ENCODE results near the gene SMG6. TPM values are rescaled to one million over a fixed set of nuclear protein-coding genes. Genes with fewer than 3 reads are reported as not detected.
A peak's percentile ranks its signal among the peaks of the same experiment; 100 is the strongest.

The SMG6 gene
- total RNA-seq (2022) = 33.8 and 35.3 TPM in 2 replicates
- percentile 73 among the genes with signal in this experiment for Bru-seq, nascent RNA
- percentile 73 among the genes with signal in this experiment for BruChase-seq, experiment 1, labeled RNA remaining after a 2-hour chase
- BruChase-seq, experiment 2, labeled RNA remaining after a 6-hour chase = percentile 77 among the genes with signal in this experiment
- long read RNA-seq, full-length matches to known transcripts = 18 of 25 reads
- long read RNA-seq, partial matches to known transcripts = 6 of 25 reads
- long read RNA-seq, other reads (novel, unspliced or antisense) = 1 of 25 reads

DNA sequence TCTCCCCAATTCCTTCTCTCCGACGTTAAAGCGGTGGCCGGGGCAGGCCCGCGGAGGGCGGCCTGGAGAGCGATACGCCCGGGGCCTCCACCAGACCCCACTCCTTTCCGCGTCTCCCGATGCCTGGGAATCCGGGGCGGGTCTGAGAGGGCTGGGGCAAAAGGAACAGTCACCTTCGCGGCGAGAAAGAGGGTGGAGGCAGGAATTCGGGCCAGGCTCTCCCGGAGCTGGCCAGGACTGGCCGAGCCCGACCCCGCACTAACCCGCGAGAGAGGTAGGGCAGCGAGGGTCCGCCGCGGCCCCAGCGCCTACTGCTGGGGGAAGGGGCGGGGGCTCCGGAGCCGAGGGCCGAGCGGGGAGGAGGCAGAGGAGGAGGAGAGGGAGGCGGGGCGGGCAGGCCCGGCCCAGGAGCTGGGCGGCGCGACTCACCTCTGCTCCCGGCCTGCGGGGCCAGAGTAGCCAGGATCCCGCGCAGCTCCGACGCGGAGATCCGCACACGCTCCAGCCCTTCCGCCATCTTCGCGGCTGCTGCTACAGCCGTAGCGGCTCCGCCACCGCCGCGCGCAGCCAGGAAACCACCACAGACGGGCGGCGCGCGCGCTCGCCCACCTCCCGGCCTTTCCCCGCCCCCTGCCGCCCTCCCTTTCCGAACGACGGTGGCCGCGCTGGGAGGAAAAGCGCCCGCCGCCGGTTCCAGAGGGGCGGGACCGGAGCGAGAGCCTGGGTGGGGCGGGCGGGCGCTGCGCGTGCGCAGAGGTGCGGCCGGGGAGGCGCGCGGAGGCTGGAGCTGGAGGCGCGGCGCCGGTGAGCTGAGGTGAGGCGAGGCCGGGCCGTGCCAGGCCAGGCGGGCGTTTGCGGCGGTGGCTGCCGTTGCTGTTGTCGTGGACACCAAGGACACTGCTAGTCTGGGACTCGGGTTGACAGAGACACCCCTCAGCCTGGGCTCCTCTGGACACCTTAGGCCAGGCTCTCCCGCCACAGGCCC, at the start of gene SMG6, which contains the start of gene SRR:
Gene SMG6 (minus strand): TSS at position 582 of the 985 bp plus-strand sequence. CDS start 65 bp downstream, at position 517.
Gene SRR (plus strand): TSS at position 747 of the 985 bp plus-strand sequence. CDS start 11,611 bp downstream, outside the sequence.
- H3K4me3 ChIP-seq (ENCODE audit: low read depth, low read length) = peak within 1 kb of the TSS; percentile 73
- H3K36me3 ChIP-seq (ENCODE audit: control insufficient read depth, insufficient read depth, low read length) = no peaks in the 10 kb centered on the region; the same call in 1 of the 2 replicates
- POLR2A ChIA-PET = interaction anchor here (0.6 to 1.9 kb wide), 17 partner anchors 13 to 587 kb away, joined by 3 to 28 read pairs (median 4); partner anchors contain the start of gene TSR1
- Mint-ChIP-seq H3K4me1 (ENCODE audit: low read depth, unreplicated experiment) (peaks cover 13% of the 10 kb centered on the region), H3K9me3 (ENCODE audit: unreplicated experiment) (no peaks in the 10 kb centered on the region), H3K27me3 (ENCODE audit: insufficient read depth, unreplicated experiment) (no peaks in the 10 kb centered on the region), H3K27ac (ENCODE audit: unreplicated experiment) (peak within 1 kb of the TSS; percentile 72), H3K4me3 (ENCODE audit: unreplicated experiment) (peak within 1 kb of the TSS; percentile 80), H3K36me3 (ENCODE audit: insufficient read depth, unreplicated experiment) (peaks cover 27% of the 10 kb centered on the region)
- intact Hi-C loops (cut with micrococcal nuclease; ENCODE audit: unreplicated experiment) = loop anchor here (1.0 kb wide), 1 partner anchor 33 kb away; the partner anchor contains the start of gene TSR1
- H3K9me3 ChIP-seq = no peaks in the 10 kb centered on the region
- H3K4me1 ChIP-seq = no peaks in the 10 kb centered on the region
- no peaks in the 10 kb centered on the region for H3K27me3 ChIP-seq (replicated peaks; ENCODE audit: control insufficient read depth, insufficient read depth, low read length)
- CTCF ChIA-PET = interaction anchor here (0.7 to 1.8 kb wide), 9 partner anchors 33 to 549 kb away, joined by 3 to 15 read pairs (median 4); partner anchors contain the start of gene TSR1
- peak; percentile 90 to 92 for DNase-seq
- TF ChIP-seq, protein P1, sequence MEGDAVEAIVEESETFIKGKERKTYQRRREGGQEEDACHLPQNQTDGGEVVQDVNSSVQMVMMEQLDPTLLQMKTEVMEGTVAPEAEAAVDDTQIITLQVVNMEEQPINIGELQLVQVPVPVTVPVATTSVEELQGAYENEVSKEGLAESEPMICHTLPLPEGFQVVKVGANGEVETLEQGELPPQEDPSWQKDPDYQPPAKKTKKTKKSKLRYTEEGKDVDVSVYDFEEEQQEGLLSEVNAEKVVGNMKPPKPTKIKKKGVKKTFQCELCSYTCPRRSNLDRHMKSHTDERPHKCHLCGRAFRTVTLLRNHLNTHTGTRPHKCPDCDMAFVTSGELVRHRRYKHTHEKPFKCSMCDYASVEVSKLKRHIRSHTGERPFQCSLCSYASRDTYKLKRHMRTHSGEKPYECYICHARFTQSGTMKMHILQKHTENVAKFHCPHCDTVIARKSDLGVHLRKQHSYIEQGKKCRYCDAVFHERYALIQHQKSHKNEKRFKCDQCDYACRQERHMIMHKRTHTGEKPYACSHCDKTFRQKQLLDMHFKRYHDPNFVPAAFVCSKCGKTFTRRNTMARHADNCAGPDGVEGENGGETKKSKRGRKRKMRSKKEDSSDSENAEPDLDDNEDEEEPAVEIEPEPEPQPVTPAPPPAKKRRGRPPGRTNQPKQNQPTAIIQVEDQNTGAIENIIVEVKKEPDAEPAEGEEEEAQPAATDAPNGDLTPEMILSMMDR (IDR thresholded peaks at IDR 0.05; ENCODE audit: insufficient read depth in 1 of 2, low read depth in 1 of 2, low read length in 1 of 2, severe bottlenecking in 1 of 2, unreplicated experiment in 1 of 2) = no peak
- no TSS peak for BruUV-seq (replicated peaks)

DNA sequence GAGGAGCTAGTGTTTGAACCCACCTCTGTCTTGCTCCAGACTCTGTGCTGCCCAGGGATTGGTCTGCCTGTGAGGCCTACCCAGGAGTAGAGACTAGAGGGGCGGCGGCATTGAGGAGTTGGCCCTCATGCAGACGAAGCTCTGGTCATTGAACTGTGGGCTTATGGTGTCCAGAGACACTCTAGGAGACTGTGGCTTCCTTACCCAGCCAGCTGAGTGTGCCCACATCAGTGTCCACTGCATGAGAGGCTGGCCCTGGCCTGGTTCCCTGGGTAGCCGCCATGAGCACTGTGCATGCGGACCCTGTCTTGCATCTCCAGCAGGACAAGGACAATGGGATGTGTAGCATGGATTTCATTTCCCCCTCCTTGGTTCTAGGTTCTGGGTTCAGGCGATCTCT, 47.7 kb upstream of the SMG6 start:
- Histone ChIP-seq H3K4me1 (peaks cover 31% of the 10 kb centered on the region), H3K36me3 (ENCODE audit: control insufficient read depth, insufficient read depth, low read length) (no peaks in the 10 kb centered on the region; the same call in 1 of the 2 replicates), H3K27me3 (replicated peaks; ENCODE audit: control insufficient read depth, insufficient read depth, low read length) (no peaks in the 10 kb centered on the region), H3K9me3 (no peaks in the 10 kb centered on the region), H3K4me3 (ENCODE audit: low read depth, low read length) (no peak overlapping the region)
- no peak overlapping the region for H3K4me3 Mint-ChIP-seq (ENCODE audit: unreplicated experiment)
- ChIA-PET CTCF (interaction anchor here (0.5 kb wide), 1 partner anchor 25 kb away, joined by 3 read pairs; no protein-coding TSS in a partner anchor), POLR2A (no interaction called here)
- no peak for DNase-seq
- H3K9me3 Mint-ChIP-seq (ENCODE audit: unreplicated experiment) = no peaks in the 10 kb centered on the region
- peaks cover 14% of the 10 kb centered on the region for H3K4me1 Mint-ChIP-seq (ENCODE audit: low read depth, unreplicated experiment)
- intact Hi-C loops (cut with micrococcal nuclease; ENCODE audit: unreplicated experiment) = loop anchor here (5.0 kb wide), 1 partner anchor 299 kb away; no protein-coding TSS in a partner anchor
- peaks cover 15% of the 10 kb centered on the region for H3K36me3 Mint-ChIP-seq (ENCODE audit: insufficient read depth, unreplicated experiment)
- no peaks in the 10 kb centered on the region for H3K27me3 Mint-ChIP-seq (ENCODE audit: insufficient read depth, unreplicated experiment)
- TF ChIP-seq, protein P1 (IDR thresholded peaks at IDR 0.05; ENCODE audit: insufficient read depth in 1 of 2, low read depth in 1 of 2, low read length in 1 of 2, severe bottlenecking in 1 of 2, unreplicated experiment in 1 of 2) = no peak
- H3K27ac Mint-ChIP-seq (ENCODE audit: unreplicated experiment) = no peak overlapping the region
- no TSS peak for BruUV-seq (replicated peaks)
